WTC11 (cell line): Measurements from ENCODE around the gene TEAD1. TPM values are rescaled to one million over a fixed set of nuclear protein-coding genes. Genes with fewer than 3 reads are reported as not detected.

Experiments used
- ATAC-seq: fragments of 200-7000 bp; cut with Tn5 transposase; 2 replicates; pipeline ENCODE4 v1.10.0; 2021; ENCODE audit warnings: mild to moderate bottlenecking, moderate library complexity
- CTCF ChIA-PET: fragments of 300-600 bp; sonication (Branson Sonifier 250); formaldehyde crosslinking; loops from one replicate; lab custom pipeline; 2021; ENCODE audit warnings: antibody characterized with exemption; lab: Charles Lee
- POLR2A ChIA-PET: fragments of 350-600 bp; sonication (Branson Sonifier 250); formaldehyde crosslinking; loops from one replicate; lab custom pipeline; 2021; ENCODE audit warnings: antibody characterized with exemption; lab: Charles Lee
- DNase-seq: peaks from one replicate; pipeline ENCODE4 v3.0.0; 2021; ENCODE audit warnings: low spot score
- H3K27ac Mint-ChIP-seq: 2 replicates; pipeline ENCODE4 v1.8.0; 2021; ENCODE audit warnings: mixed read lengths
- H3K27me3 Mint-ChIP-seq: 2 replicates; pipeline ENCODE4 v1.8.0; 2021; ENCODE audit warnings: low read depth, mild to moderate bottlenecking, moderate library complexity, mixed read lengths
- H3K36me3 Mint-ChIP-seq: 2 replicates; pipeline ENCODE4 v1.8.0; 2021; ENCODE audit warnings: mixed read lengths
- H3K4me1 Mint-ChIP-seq: 2 replicates; pipeline ENCODE4 v1.8.0; 2022; ENCODE audit warnings: mixed read lengths
- H3K4me3 Mint-ChIP-seq: 2 replicates; pipeline ENCODE4 v1.8.0; 2021; ENCODE audit warnings: mild to moderate bottlenecking, moderate library complexity, mixed read lengths
- H3K9me3 Mint-ChIP-seq: 2 replicates; pipeline ENCODE4 v1.8.0; 2021; ENCODE audit warnings: mixed read lengths
- ATF1 ChIP-seq: sonication (generic); formaldehyde crosslinking; IDR thresholded peaks from 2 replicates; pipeline ENCODE4 v1.8.1; 2023; ENCODE audit warnings: mild to moderate bottlenecking, moderate library complexity, missing genetic modification reagents
- CBFB ChIP-seq: sonication (generic); formaldehyde crosslinking; IDR thresholded peaks from 2 replicates; pipeline ENCODE4 v1.8.1; 2022; ENCODE audit warnings: mild to moderate bottlenecking, low read depth, missing genetic modification reagents
- CDX4 ChIP-seq: fragments of 250-450 bp; sonication (Bioruptor Pico); IDR thresholded peaks from 2 replicates; pipeline ENCODE4 v1.9.0; 2021; ENCODE audit warnings: moderate library complexity, mild to moderate bottlenecking, inconsistent platforms, borderline replicate concordance
- CTCF ChIP-seq: fragments of 200-600 bp; IDR thresholded peaks from 2 replicates; pipeline ENCODE4 v1.8.0; 2022; ENCODE audit warnings: antibody characterized with exemption
- E2F1 ChIP-seq: sonication (generic); formaldehyde crosslinking; IDR thresholded peaks from 2 replicates; pipeline ENCODE4 v1.8.0; 2022; ENCODE audit warnings: mild to moderate bottlenecking, missing genetic modification reagents
- FOXP1 ChIP-seq: sonication (generic); formaldehyde crosslinking; IDR thresholded peaks from 2 replicates; pipeline ENCODE4 v1.8.0; 2022; ENCODE audit warnings: missing genetic modification reagents, mild to moderate bottlenecking, moderate library complexity, borderline replicate concordance
- HMGA2 ChIP-seq: fragments of 250-450 bp; sonication (Bioruptor Pico); IDR thresholded peaks from 2 replicates; pipeline ENCODE4 v1.4.0; 2021; ENCODE audit warnings: mild to moderate bottlenecking, moderate library complexity
- KAT7 ChIP-seq: sonication (generic); formaldehyde crosslinking; IDR thresholded peaks from 2 replicates; pipeline ENCODE4 v1.8.1; 2023; ENCODE audit warnings: missing genetic modification reagents, mild to moderate bottlenecking, borderline replicate concordance
- MLX ChIP-seq: sonication (generic); formaldehyde crosslinking; IDR thresholded peaks from 2 replicates; pipeline ENCODE4 v1.8.1; 2023; ENCODE audit warnings: mild to moderate bottlenecking, missing genetic modification reagents, moderate library complexity
- NFYB ChIP-seq: sonication (generic); formaldehyde crosslinking; conservative IDR thresholded peaks from 2 replicates; pipeline ENCODE4 v1.8.0; 2022; ENCODE audit warnings: low read depth, missing genetic modification reagents
- NR2C2 ChIP-seq: sonication (generic); formaldehyde crosslinking; IDR thresholded peaks from 2 replicates; pipeline ENCODE4 v1.8.0; 2022; ENCODE audit warnings: mild to moderate bottlenecking, missing genetic modification reagents
- NR3C1 ChIP-seq: sonication (generic); formaldehyde crosslinking; conservative IDR thresholded peaks from 2 replicates; pipeline ENCODE4 v1.8.1; 2023; ENCODE audit warnings: low read depth, mild to moderate bottlenecking, missing genetic modification reagents
- PRRX2 ChIP-seq: fragments of 250-450 bp; sonication (Bioruptor Pico); IDR thresholded peaks from 2 replicates; pipeline ENCODE4 v1.8.0; 2021; ENCODE audit warnings: mild to moderate bottlenecking
- RELA ChIP-seq: sonication (generic); formaldehyde crosslinking; IDR thresholded peaks from 2 replicates; pipeline ENCODE4 v1.8.1; 2022; ENCODE audit warnings: missing genetic modification reagents, mild to moderate bottlenecking, borderline replicate concordance
- ZNF512 ChIP-seq: sonication (generic); formaldehyde crosslinking; IDR thresholded peaks from 2 replicates; pipeline ENCODE4 v1.8.1; 2022; ENCODE audit warnings: missing genetic modification reagents, borderline replicate concordance
- total RNA-seq: library from RNA; stranded (reverse); gene quantifications from 3 replicates; pipeline ENCODE4 v1.2.3, GENCODE V29; 2021
- TF ChIP-seq, protein P1 (sequence below): sonication (generic); formaldehyde crosslinking; IDR thresholded peaks from 2 replicates; pipeline ENCODE4 v1.8.0; 2022; ENCODE audit warnings: mild to moderate bottlenecking, missing genetic modification reagents
- TF ChIP-seq, protein P2 (sequence below): sonication (generic); formaldehyde crosslinking; IDR thresholded peaks from 2 replicates; pipeline ENCODE4 v1.8.1; 2023; ENCODE audit warnings: mild to moderate bottlenecking, moderate library complexity, missing genetic modification reagents

The TEAD1 gene
- total RNA-seq, 1 experiment from 2014 or later: 79.9 TPM

DNA sequence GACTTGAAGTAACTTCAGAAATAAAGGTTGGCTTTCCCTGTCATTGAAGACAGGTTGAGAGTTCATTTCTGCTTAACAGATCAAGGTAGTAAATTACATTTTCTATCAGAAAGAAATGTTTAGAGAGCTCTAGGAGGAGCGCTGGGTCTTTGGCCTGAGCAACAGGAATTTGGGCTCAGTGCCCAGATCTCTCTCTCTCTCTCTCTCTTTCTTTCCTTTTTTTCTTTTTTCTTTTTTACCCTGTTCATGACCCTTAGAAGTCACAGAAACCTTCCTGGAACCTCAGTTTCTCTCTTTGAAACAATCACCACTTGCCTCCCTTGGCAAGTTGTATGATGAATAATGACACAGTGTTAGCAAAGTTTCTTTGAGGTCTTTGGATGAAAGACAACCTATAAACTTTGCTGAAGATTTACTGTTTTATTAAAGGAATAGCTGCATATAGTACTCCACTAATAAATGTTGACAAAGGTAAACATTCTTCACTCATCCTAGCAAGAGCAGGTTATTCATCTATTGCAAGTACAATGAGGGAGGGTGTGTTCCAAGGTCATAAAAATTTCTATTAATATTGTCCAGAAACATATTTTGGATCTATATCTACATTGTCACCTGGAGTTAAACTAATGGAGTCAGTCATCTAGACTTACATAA, 299.4 kb downstream of the TEAD1 start:
- DNase-seq (no peak), ATAC-seq (no peak)
- CTCF ChIA-PET: interaction anchor here (2.2 kb wide), 1 partner anchor 10 kb away, joined by 8 read pairs; no protein-coding TSS in a partner anchor
- 0 out of 2 replicates have a peak, but pooled peaks cover 3% of the 10 kb centered on the region for H3K9me3 Mint-ChIP-seq
- H3K27ac Mint-ChIP-seq: no peak overlapping the region
- H3K27me3 Mint-ChIP-seq: no peaks in the 10 kb centered on the region
- H3K36me3 Mint-ChIP-seq: no peaks in the 10 kb centered on the region
- POLR2A ChIA-PET: no interaction called here
- no peak overlapping the region for H3K4me3 Mint-ChIP-seq
- H3K4me1 Mint-ChIP-seq: no peaks in the 10 kb centered on the region
- TF ChIP-seq ATF1 (CRISPR knock-in tag) (no peak), CDX4 (CRISPR knock-in tag) (no peak)

GRCh38 chr11:12975195-12975594, 301.0 kb downstream of the TEAD1 start:
- no peaks in the 10 kb centered on the region for H3K27me3 Mint-ChIP-seq
- POLR2A ChIA-PET: no interaction called here
- peaks cover 4% of the 10 kb centered on the region for H3K4me1 Mint-ChIP-seq
- no peak overlapping the region for H3K4me3 Mint-ChIP-seq
- DNase-seq (no peak), ATAC-seq (no peak)
- H3K27ac Mint-ChIP-seq: no peak overlapping the region
- CTCF ChIA-PET: interaction anchor here (0.7 to 1.1 kb wide), 2 partner anchors 11 to 609 kb away, joined by 3 to 5 read pairs; no protein-coding TSS in a partner anchor
- 0 out of 2 replicates have a peak, but pooled peaks cover under 1% of the 10 kb centered on the region for H3K9me3 Mint-ChIP-seq
- no peak for TF ChIP-seq CBFB (CRISPR knock-in tag)
- TF ChIP-seq FOXP1 (CRISPR knock-in tag): no peak
- TF ChIP-seq HMGA2 (CRISPR knock-in tag): no peak
- no peak for TF ChIP-seq MLX (CRISPR knock-in tag)
- no peak for TF ChIP-seq RELA (CRISPR knock-in tag)
- TF ChIP-seq, protein P1, sequence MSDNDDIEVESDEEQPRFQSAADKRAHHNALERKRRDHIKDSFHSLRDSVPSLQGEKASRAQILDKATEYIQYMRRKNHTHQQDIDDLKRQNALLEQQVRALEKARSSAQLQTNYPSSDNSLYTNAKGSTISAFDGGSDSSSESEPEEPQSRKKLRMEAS (CRISPR knock-in tag): no peak
- no peak for TF ChIP-seq KAT7 (CRISPR knock-in tag)
- no peak for TF ChIP-seq NR2C2 (CRISPR knock-in tag)
- no peak for TF ChIP-seq ZNF512 (CRISPR knock-in tag)
- no peak for TF ChIP-seq NFYB (CRISPR knock-in tag)
- TF ChIP-seq NR3C1 (CRISPR knock-in tag): no peak
- TF ChIP-seq, protein P2, sequence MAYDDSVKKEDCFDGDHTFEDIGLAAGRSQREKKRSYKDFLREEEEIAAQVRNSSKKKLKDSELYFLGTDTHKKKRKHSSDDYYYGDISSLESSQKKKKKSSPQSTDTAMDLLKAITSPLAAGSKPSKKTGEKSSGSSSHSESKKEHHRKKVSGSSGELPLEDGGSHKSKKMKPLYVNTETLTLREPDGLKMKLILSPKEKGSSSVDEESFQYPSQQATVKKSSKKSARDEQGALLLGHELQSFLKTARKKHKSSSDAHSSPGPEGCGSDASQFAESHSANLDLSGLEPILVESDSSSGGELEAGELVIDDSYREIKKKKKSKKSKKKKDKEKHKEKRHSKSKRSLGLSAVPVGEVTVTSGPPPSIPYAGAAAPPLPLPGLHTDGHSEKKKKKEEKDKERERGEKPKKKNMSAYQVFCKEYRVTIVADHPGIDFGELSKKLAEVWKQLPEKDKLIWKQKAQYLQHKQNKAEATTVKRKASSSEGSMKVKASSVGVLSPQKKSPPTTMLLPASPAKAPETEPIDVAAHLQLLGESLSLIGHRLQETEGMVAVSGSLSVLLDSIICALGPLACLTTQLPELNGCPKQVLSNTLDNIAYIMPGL (CRISPR knock-in tag): no peak
- no peaks in the 10 kb centered on the region for H3K36me3 Mint-ChIP-seq

DNA sequence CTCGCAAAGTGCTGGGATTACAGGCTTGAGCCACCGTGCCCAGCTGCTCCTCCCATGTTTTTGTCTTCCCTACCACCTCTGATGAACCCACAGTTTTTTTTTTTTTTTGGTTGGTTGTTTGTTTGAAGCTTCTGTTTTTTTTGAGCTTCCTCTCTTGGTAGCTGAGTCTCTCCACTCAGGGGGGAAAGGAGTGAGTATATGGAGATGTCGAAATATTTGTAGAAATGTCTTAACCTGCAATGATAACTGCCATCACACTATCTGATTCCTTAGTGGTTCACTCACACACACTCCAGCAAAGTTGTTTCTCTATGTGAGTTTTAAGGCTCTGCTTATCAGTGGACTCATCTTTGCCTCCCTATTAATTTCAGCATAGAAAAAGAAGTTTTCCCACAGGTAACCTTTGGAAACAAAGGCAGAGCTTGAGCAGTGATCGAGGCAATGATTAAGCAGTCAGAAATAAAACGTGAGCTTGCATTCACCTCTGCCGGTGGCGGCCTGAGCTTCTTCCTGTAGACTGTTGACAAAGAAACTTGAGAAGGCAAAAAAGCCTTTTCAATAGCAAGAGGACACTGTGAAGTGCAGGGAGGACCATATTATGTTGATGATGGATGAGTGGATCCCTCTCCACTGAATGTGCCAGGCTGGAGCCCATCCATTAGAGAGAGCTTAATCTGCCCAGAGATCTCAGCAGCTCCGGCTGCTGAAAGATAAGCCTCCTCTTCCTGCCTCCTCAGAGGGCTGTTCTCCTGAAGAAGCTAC, 305.9 kb downstream of the TEAD1 start:
- Mint-ChIP-seq H3K27me3 (no peaks in the 10 kb centered on the region), H3K36me3 (no peaks in the 10 kb centered on the region), H3K27ac (no peak overlapping the region), H3K4me3 (no peak overlapping the region), H3K9me3 (no peaks in the 10 kb centered on the region), H3K4me1 (peaks cover 9% of the 10 kb centered on the region)
- ATAC-seq (no peak; the same call in 1 of the 2 replicates), DNase-seq (no peak)
- POLR2A ChIA-PET: interaction anchor here (0.6 to 0.7 kb wide), 2 partner anchors 323 to 1167 kb away, joined by 3 read pairs; no protein-coding TSS in a partner anchor
- CTCF ChIA-PET: interaction anchor here (1.0 to 2.5 kb wide), 5 partner anchors 16 to 649 kb away, joined by 3 to 27 read pairs (median 5); no protein-coding TSS in a partner anchor
- TF ChIP-seq PRRX2 (CRISPR knock-in tag) (no peak), E2F1 (CRISPR knock-in tag) (no peak), CTCF (no peak)
